ENCODE data around the gene RAB3GAP2.
A peak's percentile ranks its signal among the peaks of the same experiment; 100 is the strongest.
"Not testable (repeated sequence)": the region's sequence is repeated elsewhere in the genome, so short reads cannot be mapped to it uniquely, and the experiment has no call there.

Gene RAB3GAP2

DNA sequence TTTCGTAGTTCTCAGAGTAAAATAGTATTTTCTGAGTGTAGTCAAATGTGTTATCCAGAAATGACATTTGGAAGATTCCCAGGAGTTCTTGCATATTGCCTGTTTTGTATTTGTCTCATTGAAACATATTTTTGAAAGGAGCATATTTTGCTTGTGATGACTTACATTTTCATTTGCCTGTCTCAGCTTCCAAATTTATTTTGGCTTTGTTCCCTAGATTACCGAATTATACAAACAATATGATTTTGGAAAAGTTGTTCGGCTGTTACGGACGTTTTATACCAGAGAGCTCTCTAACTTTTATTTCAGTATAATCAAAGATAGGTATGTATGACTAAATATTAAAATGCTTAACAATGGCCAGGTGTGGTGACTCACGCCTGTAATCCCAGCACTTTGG is 132.3 kb downstream of the RAB3GAP2 start:
- no peak for DNase-seq (ENCODE audit: low spot score)

DNA sequence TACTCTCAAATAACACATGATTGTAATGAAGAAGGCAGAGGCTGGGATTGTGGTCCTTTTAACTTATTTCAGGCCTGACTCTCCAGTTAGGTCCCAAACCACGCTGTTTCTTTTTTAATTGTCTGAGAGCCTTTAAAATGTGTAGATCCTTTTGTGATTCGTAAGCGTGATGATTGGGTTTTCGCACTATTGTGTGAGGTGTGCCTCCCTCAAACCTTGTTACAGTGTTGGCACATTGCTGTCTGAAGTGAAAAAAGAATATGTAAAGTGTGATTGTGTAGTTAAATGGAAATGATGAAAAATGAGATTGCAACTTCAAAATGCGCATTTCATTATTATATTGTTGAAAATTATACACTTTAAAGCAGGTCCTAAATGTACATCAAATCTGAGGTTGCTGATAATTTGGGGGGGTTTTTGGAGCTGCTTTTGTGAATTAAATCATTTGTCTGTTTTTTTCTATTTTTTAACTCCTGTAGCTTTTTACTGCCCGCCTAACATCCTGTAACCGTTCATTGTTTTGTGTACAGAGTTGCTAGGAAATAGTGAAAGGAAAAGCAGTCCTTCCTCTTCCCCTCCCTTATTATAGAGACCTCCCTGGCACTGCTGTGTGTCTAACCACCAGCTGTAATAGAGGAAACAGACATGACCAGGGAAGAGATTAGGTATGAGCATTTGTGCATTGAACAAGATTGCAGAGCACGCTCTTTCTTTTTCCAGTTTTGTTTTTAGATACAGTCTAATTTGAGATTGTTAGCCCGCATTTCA is 135.1 kb downstream of the RAB3GAP2 start:
- DNase-seq (ENCODE audit: low spot score): peak; percentile 43

DNA sequence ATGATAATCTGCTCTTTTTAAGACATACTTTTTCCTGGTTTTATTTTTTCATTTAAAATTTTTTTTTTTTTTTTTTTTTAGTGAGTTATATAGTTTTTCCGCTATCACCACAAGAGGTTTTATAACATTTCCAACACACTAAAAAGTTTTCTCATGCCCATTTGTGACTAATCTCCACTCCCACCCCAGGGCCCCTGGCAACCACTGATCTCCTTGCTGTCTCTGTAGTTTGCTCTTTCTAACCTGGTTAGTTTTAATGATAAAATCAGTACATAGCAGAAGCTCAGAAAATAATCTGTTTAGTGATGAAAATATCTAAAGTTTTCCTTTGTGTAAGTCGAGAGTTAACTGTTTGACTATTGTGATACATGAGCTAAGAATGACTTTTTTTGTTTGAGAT is 136.5 kb downstream of the RAB3GAP2 start:
- DNase-seq (ENCODE audit: low spot score): no peak

DNA sequence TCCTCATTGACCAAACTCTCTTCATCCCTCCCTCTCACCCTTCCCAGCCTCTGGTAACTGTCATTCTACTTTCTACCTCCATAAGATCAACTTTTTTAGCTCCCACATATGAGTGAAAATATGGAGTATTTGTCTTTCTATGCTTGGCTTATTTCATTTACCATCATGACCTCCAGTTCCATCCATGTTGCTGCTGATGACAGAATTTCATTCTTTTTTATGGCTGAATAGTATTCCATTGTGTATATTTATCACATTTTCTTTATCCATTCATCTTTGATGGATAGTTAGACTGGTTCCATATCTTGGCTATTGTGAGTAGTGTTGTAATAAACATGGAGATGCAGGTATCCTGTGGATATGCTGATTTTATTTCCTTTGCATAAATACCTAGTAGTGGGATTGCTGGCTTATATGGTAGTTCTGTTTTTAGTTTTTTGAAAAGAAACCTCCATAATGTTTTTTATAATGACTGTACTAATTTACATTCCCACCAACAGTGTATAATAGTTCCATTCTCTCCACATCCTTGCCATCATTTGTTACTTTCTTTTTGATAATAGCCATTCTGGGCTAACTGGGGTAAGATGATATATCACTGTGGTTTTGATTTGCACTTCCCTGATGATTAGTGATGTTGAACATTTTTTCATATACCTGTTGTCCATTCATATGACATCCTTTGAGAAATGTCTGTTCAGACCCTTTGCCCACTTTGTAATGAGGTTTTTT is 142.6 kb downstream of the RAB3GAP2 start:
- DNase-seq (ENCODE audit: low spot score): no peak

DNA sequence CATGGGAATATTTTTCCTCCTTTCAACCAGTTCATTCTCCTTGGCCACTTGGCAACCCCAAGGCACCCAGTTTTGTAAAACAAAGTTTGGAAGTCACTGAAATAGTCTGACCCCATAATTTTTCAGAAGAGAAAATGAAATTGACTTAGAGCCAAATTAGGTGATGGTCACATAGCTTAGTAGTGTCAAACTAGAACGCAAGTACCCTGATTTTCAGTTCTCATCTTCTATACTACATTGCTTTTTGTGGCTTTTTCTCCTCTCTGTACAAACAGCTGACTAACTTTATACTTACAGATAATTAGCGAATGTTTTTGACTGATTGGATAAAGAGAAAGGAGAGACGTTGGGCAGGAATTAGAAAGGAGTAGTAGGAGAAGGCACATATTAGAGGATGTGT is 145.2 kb downstream of the RAB3GAP2 start:
- no peak for DNase-seq (ENCODE audit: low spot score)

DNA sequence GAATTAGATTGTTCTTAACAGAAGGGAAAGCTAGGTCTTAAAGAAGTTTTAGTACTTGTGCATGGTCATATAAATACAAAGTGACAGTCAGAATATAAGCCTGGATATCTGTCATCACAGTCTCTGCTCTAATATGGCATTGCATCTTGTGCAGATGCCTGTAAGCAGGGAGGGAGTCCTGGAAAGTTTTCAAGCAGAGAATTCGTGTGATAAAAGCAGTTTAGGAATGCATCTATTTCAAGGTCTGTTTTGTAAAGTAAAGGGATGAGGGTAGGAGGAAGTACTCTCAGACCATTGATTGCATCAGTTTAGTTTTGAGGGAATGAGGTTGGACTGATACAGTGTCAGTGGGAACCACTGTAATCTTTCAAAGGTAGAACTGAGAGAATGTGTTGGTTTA is 147.7 kb downstream of the RAB3GAP2 start:
- no peak for DNase-seq (ENCODE audit: low spot score)

DNA sequence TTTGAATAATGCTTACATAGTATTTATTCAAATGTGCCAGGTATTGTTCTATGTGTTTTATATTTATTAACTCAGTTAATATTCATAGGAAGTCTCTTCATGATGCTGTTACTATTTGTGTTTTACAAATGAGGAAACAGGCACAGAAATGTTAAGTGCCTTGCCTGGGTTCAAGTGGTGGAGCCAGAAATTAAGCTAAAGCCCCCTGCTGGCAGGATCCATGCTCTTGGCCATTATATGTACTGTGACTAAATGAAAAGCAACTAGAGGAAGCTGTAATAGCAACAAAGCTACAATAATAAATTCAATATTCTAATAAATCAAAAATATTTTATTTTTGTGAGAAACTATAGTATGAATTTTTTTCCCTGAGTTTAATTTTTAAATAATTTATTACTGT is 148.4 kb downstream of the RAB3GAP2 start:
- DNase-seq (ENCODE audit: low spot score): no peak

DNA sequence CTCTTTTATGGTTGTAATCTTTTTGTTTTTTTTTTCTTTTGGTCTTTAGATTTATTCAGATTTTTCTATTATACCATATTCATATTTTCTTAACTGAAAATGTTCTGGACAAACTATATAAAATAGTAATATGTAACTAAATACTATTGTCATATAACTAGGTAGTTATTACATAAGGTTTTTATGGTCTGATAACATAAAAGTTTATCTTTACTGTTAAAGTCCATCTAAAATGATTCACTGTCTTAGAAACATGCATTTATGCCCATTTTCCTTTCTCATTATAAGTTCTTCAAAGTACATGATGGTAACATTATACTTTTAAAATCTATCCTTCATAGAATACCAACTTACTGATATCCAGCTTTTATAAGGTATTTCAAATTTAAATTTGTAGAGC is 149.2 kb downstream of the RAB3GAP2 start:
- DNase-seq (ENCODE audit: low spot score): no peak

DNA sequence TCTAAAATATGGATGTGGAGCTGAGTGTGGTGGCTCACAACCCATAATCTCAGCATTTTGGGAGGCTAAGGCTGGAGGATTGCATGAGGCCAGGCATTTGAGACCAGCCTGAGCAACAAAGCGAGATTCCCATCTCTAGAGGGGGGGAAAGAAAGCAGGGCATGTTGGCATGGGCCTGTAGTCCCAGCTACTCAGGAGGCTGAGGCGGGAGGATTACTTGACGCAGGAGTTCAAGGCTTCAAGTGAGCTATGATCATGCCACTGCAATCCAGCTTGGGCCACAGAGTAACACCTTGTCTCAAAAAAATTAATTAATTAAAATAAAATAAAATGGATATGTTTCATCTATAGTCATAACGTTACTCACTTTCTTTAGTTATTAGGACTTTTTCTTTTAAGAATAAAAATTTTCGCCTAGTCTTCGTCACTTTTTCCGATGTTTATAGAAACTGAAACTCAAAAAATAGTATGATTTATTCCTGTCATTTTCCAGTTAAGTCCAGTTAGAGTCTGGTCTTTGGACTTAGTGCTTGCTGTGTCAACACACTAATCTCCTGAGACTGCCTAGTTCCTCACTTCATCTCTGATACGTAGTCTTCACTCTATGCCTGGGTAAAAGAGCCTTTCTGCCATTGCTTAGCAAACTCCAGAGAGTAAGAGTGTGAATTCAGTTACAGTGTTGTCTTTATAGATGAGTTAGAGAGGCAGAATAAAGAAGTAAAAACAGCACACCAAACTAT is 150.3 kb downstream of the RAB3GAP2 start:
- no peak for DNase-seq (ENCODE audit: low spot score)

DNA sequence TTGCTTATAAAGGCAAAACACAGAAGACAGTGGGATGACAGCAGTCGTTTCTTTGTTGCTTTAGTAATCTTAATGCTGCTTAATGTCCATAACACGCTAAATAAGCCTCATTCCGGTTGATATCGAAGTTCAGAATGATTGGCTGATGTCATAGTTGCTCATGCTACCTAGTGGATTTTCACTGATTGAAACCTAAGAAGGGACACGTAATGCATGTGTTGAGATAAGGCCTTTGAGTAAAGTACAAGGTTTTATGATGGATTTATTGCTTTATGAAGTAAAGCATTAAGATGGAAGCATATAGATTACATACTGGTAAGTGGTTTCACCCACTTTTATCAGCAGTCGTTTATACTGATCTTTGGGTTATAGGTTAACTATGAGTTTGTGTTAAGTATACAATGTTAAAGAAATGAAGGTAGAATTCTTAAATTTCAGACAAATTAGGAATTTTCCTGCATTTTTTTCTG is 153.2 kb downstream of the RAB3GAP2 start:
- DNase-seq (ENCODE audit: low spot score): no peak

DNA sequence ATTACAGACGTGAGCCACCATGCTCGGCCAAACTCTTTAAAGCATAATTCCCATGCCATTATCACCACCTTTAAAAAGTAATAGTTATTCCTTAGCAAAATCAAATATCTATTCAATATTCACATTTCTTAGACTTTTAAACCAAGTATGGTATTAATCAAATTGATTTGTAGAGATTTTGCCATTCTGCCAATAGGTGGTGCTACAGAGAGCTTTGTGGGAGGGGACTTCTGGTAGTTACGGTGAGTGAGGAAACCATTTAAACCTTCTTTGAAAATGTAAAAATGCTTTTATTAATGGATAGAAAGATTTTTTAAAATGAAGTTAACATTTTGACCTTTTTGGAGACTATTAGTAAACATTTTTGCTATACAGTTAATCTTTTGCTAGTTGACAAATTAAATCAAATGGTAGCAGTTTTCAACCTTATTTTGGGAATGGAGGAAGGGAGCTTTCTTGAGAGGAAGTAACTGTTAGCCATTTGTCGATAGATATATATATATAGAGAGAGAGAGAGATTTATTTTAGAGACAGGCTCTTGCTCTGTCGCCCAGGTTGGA is 159.0 kb downstream of the RAB3GAP2 start:
- peak; percentile 71 for DNase-seq (ENCODE audit: low spot score)

DNA sequence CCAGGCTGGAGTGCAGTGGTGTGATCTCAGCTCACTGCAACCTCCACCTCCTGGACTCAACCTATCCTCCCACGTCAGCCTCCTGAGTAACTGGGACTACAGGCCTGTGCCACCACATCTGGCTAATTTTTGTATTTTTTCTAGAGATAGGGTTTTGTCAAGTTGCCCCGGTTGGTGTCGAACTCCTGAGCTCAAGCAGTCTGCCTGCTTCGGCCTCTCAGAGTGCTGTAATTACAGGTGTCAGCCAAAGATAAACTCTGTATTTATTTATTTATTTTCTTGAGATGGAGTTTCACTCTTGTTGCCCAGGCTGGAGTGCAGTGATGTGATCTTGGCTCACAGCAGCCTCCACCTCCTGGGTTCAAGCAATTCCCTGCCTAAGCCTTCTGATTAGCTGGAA is 159.7 kb downstream of the RAB3GAP2 start:
- not testable (repeated sequence) for DNase-seq (ENCODE audit: low spot score)

DNA sequence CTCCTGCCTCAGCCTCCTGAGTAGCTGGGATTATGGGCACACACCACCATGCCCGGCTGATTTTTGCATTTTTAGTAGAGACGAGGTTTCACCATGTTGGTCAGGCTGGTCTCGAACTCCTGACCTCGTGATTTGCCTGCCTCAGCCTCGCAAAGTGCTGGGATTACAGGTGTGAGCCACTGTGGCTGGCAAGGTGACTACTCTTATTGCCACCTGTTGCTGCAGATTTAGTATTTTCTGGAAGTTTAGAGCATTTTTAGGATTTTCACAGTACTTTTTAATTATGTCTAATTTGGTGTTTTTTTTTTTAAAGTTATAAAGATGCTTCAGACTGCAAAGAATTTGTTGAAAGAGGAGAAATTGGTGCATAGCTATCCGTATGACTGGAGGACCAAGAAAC is 161.8 kb downstream of the RAB3GAP2 start:
- not testable (repeated sequence) for DNase-seq (ENCODE audit: low spot score)

DNA sequence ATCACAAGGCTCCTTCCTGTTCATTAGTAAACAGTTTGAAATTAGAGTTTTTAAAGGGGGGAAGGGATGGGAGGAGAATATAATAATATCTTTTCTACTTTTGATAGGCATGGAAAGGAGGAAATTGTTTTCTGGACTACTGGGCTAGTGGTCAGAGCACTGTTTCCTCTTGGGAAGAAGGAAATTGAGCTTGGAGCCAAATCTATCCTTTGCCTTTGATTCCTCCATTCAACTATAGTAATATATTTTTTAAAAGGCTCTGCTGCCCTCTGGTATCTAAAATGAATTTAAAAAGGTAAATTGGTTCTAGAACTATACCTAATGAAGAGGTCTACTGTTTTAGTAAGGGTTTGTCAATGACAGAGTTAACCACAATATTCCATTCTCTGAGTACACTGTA is 172.4 kb downstream of the RAB3GAP2 start:
- DNase-seq (ENCODE audit: low spot score): no peak

Measured in CD4-positive, alpha-beta T cell treated with Interleukin-2 at 100 ng/mL for 4 hours (primary cell).